HG03025 (cell line): ENCODE results near the gene IFIT5.
"Not testable (repeated sequence)": the region's sequence is repeated elsewhere in the genome, so short reads cannot be mapped to it uniquely, and the experiment has no call there.

Source experiments
- ATAC-seq: cut with Tn5 transposase; IDR thresholded peaks from one replicate; pipeline ENCODE4 v1.9.1; 2021; ENCODE audit warnings: mild to moderate bottlenecking, moderate library complexity; ENCODE audit not compliant: unreplicated experiment, low FRiP score

Gene IFIT5

DNA sequence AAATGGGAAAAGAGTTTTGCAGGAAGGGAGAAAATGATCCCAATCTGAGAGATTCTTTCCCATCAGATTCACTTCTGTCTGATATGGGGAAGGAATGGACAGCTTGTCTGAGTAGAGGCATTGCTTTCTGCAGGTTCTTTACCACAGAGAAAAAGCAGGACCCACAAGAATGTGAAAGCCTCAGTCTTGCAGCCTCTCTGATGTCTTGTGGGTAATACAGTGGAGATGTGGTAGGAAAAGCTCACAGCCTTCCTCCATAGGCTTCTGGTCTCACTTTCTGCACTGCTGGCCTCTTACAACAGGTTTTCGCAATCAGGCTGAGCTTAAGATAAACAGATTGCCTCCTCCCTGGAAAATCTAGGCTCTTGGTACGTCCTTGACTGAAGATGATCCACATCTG lies 21.4 kb upstream of the IFIT5 start:
- ATAC-seq = no peak

GRCh38 chr10:89393898-89394297 lies 20.5 kb upstream of the IFIT5 start:
- no peak for ATAC-seq

DNA sequence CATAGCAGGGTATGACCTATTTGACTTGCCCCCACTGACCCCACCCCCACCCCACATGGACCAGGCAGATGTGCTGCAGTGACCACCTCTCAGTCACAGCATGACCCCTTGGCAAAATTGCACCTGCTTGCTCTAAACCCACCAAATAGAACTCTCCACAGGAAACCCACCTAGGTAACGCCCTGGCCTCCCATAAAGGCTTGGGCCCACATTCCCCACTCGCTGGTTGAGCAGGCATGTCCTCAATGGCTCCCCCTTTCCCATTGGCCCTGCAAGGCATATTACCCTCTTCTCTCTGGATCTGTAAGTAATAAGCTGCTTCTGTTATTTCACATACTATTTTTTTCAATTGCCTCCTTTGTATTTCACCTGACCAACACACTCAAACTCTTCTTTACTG lies 19.2 kb upstream of the IFIT5 start:
- no peak for ATAC-seq

GRCh38 chr10:89398003-89398749 lies 16.2 kb upstream of the IFIT5 start:
- ATAC-seq = no peak

DNA sequence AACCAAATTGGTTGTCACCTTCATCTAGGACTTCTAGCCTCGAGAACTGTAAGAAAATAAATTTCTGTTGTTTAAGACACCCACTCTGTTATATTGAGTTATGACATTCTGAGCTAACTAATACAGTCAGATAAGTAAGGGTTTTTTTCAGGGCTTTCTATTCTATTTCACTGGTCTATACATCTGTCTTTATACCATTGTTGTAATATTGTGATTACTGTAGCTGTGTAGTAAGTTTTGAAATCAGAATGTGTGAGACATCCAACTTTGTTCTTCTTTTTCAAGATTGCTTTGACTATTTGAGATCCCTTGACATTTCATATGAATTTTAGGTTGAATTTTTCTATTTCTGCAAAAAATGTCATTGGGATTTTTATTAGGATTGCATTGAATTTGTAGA lies 14.4 kb upstream of the IFIT5 start:
- no peak for ATAC-seq

DNA sequence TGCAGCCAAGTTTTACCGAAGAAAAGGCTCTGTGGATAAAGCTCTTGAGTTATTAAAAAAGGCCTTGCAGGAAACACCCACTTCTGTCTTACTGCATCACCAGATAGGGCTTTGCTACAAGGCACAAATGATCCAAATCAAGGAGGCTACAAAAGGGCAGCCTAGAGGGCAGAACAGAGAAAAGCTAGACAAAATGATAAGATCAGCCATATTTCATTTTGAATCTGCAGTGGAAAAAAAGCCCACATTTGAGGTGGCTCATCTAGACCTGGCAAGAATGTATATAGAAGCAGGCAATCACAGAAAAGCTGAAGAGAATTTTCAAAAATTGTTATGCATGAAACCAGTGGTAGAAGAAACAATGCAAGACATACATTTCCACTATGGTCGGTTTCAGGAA lies 11.3 kb upstream of the IFIT5 start:
- ATAC-seq = no peak

- no peak for ATAC-seq
These were observed 10.0 kb upstream of the IFIT5 start for GRCh38 chr10:89404104-89405047.

GRCh38 chr10:89406178-89406577 lies 8.2 kb upstream of the IFIT5 start:
- not testable (repeated sequence) for ATAC-seq

DNA sequence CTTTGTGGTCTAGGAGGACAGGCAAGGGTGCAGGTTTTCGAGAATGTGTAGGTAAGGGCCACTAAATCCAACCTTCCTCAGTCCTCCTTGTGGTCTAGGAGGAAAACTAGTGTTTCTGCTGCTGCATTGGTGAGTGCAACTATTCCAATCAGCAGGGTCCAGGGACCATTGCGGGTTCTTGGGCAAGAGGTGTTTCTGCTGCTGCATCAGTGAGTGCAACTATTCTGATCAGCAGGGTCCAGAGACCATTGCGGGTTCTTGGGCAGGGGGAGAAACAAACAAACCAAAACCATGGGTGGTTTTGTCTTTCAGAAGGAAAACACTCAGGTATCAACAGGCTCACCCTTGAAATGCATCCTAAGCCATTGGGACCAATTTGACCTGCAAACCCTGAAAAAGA lies 6.6 kb upstream of the IFIT5 start:
- ATAC-seq = not testable (repeated sequence)

DNA sequence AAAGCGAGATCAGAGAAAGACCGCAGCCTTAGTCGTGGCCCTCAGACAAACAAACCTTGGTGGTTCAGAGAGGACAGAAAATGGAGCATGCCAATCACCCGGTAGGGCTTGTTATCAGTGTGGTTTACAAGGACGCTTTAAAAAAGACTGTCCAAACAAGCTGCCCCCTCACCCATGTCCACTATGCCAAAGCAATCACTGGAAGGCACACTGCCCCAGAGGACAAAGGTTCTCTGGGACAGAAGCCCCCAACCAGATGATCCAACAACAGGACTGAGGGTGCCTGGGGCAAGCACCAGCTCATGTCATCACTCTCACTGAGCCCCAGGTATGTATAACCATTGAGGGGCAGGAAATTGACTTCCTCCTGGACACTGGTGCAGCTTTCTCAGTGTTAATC lies 5.1 kb upstream of the IFIT5 start:
- ATAC-seq = not testable (repeated sequence)

DNA sequence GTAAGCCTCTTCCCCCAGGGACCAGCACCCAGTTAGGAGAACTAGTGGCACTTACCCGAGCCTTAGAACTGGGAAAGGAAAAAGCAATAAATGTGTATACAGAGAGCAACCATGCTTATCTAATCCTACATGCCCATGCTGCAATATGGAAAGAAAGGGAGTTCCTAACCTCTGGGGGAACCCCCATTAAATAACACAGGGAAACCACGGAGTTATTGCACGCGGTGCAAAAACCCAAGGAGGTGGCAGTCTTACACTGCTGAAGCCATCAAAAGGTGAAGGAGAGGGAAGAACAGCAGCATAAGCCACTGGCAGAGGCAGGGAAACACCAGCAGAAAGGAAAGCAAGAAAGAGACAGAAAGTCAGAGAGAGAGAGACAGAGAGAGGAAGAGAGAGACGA lies 3.8 kb upstream of the IFIT5 start:
- ATAC-seq = not testable (repeated sequence)

DNA sequence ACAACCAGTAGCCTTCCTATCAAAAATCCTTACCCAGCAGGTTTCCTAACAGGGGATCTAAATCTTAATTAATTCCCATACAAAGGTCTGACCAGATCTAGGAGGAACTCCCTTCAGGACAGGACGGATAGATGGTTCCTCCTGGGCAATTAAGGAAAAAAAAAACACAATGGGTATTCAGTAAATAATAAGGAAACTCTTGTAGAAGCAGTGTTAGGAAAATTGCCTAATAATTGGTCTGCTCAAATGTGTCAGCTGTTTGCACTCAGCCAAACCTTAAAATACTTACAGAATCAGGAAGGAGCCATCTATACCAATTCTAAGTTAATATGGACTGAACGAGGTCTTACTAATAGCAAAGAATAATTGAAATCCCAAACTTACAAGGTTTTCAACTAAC lies 3.2 kb upstream of the IFIT5 start:
- not testable (repeated sequence) for ATAC-seq

- ATAC-seq = not testable (repeated sequence)
These were observed 2.1 kb upstream of the IFIT5 start for GRCh38 chr10:89412276-89412675.

GRCh38 chr10:89413398-89413912 lies 913 bp upstream of the IFIT5 start:
- no peak for ATAC-seq

GRCh38 chr10:89414879-89415821 lies 782 bp downstream of the IFIT5 start:
- peak; percentile 32 for ATAC-seq

GRCh38 chr10:89416465-89416864 lies 2.1 kb downstream of the IFIT5 start:
- ATAC-seq = no peak

DNA sequence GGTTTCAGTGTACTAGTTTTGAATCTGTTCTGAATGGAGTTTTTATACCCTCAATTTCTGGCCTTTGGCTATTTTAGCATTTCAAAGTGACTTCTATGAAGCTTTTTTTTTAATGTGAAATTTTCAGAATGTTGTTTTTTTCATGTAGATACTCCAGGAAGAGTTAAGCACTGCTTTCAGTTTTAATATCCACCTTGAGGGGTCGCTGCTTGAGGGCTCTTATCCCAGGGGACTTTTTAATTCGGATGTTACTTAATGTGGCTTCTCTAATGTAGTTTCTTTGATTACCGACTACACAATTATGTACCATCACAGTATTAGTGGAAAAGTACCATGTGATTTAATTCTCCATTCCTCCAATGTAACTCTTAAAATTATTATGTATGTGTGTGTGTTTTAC lies 5.2 kb downstream of the IFIT5 start:
- no peak for ATAC-seq

- ATAC-seq = no peak
These were observed 6.7 kb downstream of the IFIT5 start for GRCh38 chr10:89421018-89421476.

DNA sequence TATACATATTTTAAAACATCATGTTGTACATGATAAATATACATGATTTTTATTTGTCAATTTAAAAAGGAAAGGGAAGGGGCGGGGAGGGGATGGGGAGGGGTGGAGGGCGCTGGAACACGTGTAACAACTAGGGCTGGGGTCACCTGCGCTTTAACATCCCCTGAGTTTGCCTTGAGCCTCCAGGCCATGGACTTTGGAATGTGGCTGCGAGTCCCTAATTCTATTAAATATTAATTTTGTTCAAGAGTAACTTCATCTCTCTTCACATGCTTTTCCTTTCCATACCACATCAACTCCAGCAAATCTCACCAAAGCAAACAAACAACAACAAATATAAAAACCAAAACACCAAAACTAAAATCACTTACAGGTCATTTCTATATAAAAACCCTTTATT lies 10.6 kb downstream of the IFIT5 start:
- ATAC-seq = no peak

DNA sequence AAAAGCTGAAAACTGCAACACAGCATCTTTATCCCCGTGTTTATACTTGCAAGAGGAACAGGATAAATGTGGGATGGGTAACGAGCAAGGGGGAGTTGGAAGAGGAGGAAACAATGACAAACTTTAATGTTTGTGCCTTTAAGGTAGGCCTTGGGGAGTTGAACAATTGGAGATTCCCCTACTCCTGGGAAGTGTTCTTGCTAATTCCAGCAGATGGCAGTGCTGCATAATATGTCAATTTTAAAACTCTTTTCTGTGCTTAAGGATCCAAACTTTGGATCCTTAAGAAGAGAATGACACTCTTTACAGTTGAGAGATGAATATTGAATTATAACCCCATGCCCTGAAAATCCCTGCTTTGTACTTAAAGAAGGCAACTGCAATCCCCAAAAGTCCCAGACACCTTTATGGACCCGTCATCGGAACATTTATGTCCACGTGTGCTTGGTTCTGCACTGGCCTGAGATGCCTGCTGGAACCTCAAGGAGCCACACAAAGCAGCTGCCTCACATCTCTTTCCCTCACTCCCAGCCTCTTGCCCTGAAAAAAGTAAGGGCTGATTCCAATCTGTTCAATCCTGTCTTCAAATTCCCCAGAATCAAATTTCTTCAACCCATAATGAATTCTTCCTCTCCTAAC lies 12.0 kb downstream of the IFIT5 start:
- ATAC-seq = no peak
